Adrenal gland (tissue), 5 donors: ENCODE results near the gene VWA8.

Experiments
- CTCF ChIP-seq, 6 experiments: fragments of 450-650 bp in 4 of 6; fragments of 200-600 bp in 2 of 6; sonication (generic) in 1 of 6; IDR thresholded peaks; 1 replicate in 5 of 6; 2 replicates in 1 of 6; pipeline versions ENCODE4 v1.5.1 to v1.8.0; 2016 to 2021; ENCODE audit warnings: antibody characterized with exemption in 6 of 6, mild to moderate bottlenecking in 2 of 6, moderate library complexity in 1 of 6
- POLR2A ChIP-seq, 2 donors: fragments of 450-650 bp; IDR thresholded peaks; one replicate each; pipeline ENCODE4 v1.6.1; 2017; ENCODE audit warnings: antibody characterized with exemption in 2 of 2, mild to moderate bottlenecking in 2 of 2, moderate library complexity in 1 of 2
- donor health status: DM: no; HTN: no; CAD: no.

GRCh38 chr13:41811588-41812021 lies 149.3 kb downstream of the VWA8 start:
- no peak for TF ChIP-seq CTCF (IDR thresholded peaks at IDR 0.05)
- TF ChIP-seq POLR2A (IDR thresholded peaks at IDR 0.05), result no peak
